Measurements from ENCODE around the gene TDRKH.

DNA sequence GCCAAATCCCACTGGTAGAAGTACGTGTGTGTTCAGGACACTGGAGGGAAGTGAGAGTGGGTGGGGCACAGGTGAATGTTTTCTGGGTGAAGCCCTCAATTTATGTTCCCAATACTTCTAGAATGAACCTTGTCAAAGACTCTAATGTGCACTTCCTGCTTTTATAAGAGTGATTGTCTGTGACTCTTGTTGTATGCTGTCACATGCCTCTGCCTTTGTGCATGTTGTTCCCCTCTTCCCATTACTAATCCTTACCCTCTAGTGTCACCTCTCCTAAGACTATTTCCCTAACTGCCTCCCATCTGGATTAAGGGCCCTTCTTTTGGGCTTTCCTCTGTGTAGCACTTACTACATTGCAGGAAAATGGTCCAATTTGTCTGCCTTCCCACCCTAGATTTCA is 17.5 kb upstream of the TDRKH start:
- TF ChIP-seq POLR2A (IDR thresholded peaks at IDR 0.05), result no peak
- TF ChIP-seq EP300 (IDR thresholded peaks at IDR 0.05), result no peak
- TF ChIP-seq, protein P1, sequence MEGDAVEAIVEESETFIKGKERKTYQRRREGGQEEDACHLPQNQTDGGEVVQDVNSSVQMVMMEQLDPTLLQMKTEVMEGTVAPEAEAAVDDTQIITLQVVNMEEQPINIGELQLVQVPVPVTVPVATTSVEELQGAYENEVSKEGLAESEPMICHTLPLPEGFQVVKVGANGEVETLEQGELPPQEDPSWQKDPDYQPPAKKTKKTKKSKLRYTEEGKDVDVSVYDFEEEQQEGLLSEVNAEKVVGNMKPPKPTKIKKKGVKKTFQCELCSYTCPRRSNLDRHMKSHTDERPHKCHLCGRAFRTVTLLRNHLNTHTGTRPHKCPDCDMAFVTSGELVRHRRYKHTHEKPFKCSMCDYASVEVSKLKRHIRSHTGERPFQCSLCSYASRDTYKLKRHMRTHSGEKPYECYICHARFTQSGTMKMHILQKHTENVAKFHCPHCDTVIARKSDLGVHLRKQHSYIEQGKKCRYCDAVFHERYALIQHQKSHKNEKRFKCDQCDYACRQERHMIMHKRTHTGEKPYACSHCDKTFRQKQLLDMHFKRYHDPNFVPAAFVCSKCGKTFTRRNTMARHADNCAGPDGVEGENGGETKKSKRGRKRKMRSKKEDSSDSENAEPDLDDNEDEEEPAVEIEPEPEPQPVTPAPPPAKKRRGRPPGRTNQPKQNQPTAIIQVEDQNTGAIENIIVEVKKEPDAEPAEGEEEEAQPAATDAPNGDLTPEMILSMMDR (IDR thresholded peaks at IDR 0.05), result no peak
- no peak for TF ChIP-seq POLR2AphosphoS5 (IDR thresholded peaks at IDR 0.05)
